WTC11 (cell line): ENCODE results near the gene CFAP57.

Source experiments
- ATF3 ChIP-seq: sonication (generic); formaldehyde crosslinking; conservative IDR thresholded peaks from 2 replicates; pipeline ENCODE4 v1.8.1; 2022; ENCODE audit warnings: mild to moderate bottlenecking, missing genetic modification reagents
- ESRRA ChIP-seq: sonication (generic); formaldehyde crosslinking; IDR thresholded peaks from 2 replicates; pipeline ENCODE4 v1.8.1; 2022; ENCODE audit warnings: mild to moderate bottlenecking, missing genetic modification reagents, borderline replicate concordance
- GTF2I ChIP-seq: fragments of 250-450 bp; sonication (Bioruptor Pico); conservative IDR thresholded peaks from 2 replicates; pipeline ENCODE4 v1.4.0; 2021; ENCODE audit warnings: mild to moderate bottlenecking
- IRF2 ChIP-seq: sonication (generic); formaldehyde crosslinking; IDR thresholded peaks from 2 replicates; pipeline ENCODE4 v1.8.0; 2022; ENCODE audit warnings: low read depth, missing genetic modification reagents, borderline replicate concordance
- NFATC4 ChIP-seq: fragments of 250-450 bp; sonication (Bioruptor Pico); IDR thresholded peaks from 2 replicates; pipeline ENCODE4 v1.9.0; 2021; ENCODE audit warnings: mild to moderate bottlenecking
- PREB ChIP-seq: sonication (generic); formaldehyde crosslinking; IDR thresholded peaks from 2 replicates; pipeline ENCODE4 v1.8.1; 2022; ENCODE audit warnings: mild to moderate bottlenecking, missing genetic modification reagents, moderate library complexity, borderline replicate concordance
- ZNF121 ChIP-seq: sonication (generic); formaldehyde crosslinking; IDR thresholded peaks from 2 replicates; pipeline ENCODE4 v1.8.0; 2023; ENCODE audit warnings: missing genetic modification reagents
- TF ChIP-seq, protein P1 (sequence below): fragments of 200-600 bp; IDR thresholded peaks from 2 replicates; pipeline ENCODE4 v1.8.0; 2022; ENCODE audit warnings: antibody characterized with exemption
- TF ChIP-seq, protein P2 (sequence below): sonication (generic); formaldehyde crosslinking; IDR thresholded peaks from 2 replicates; pipeline ENCODE4 v1.8.1; 2022; ENCODE audit warnings: low read depth, missing genetic modification reagents, borderline replicate concordance

GRCh38 chr1:43275826-43276620, 103.9 kb downstream of the CFAP57 start:
- TF ChIP-seq, protein P1, sequence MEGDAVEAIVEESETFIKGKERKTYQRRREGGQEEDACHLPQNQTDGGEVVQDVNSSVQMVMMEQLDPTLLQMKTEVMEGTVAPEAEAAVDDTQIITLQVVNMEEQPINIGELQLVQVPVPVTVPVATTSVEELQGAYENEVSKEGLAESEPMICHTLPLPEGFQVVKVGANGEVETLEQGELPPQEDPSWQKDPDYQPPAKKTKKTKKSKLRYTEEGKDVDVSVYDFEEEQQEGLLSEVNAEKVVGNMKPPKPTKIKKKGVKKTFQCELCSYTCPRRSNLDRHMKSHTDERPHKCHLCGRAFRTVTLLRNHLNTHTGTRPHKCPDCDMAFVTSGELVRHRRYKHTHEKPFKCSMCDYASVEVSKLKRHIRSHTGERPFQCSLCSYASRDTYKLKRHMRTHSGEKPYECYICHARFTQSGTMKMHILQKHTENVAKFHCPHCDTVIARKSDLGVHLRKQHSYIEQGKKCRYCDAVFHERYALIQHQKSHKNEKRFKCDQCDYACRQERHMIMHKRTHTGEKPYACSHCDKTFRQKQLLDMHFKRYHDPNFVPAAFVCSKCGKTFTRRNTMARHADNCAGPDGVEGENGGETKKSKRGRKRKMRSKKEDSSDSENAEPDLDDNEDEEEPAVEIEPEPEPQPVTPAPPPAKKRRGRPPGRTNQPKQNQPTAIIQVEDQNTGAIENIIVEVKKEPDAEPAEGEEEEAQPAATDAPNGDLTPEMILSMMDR, result no peak
- TF ChIP-seq IRF2 (CRISPR knock-in tag), result no peak
- TF ChIP-seq, protein P2, sequence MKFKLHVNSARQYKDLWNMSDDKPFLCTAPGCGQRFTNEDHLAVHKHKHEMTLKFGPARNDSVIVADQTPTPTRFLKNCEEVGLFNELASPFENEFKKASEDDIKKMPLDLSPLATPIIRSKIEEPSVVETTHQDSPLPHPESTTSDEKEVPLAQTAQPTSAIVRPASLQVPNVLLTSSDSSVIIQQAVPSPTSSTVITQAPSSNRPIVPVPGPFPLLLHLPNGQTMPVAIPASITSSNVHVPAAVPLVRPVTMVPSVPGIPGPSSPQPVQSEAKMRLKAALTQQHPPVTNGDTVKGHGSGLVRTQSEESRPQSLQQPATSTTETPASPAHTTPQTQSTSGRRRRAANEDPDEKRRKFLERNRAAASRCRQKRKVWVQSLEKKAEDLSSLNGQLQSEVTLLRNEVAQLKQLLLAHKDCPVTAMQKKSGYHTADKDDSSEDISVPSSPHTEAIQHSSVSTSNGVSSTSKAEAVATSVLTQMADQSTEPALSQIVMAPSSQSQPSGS (CRISPR knock-in tag), result no peak
- no peak for TF ChIP-seq GTF2I (CRISPR knock-in tag)
- no peak for TF ChIP-seq ESRRA (CRISPR knock-in tag)
- no peak for TF ChIP-seq ZNF121 (CRISPR knock-in tag)
- TF ChIP-seq PREB (CRISPR knock-in tag), result no peak
- TF ChIP-seq ATF3, result no peak
- no peak for TF ChIP-seq NFATC4 (CRISPR knock-in tag)
